ENCODE measurements around the gene RAB30.

DNA sequence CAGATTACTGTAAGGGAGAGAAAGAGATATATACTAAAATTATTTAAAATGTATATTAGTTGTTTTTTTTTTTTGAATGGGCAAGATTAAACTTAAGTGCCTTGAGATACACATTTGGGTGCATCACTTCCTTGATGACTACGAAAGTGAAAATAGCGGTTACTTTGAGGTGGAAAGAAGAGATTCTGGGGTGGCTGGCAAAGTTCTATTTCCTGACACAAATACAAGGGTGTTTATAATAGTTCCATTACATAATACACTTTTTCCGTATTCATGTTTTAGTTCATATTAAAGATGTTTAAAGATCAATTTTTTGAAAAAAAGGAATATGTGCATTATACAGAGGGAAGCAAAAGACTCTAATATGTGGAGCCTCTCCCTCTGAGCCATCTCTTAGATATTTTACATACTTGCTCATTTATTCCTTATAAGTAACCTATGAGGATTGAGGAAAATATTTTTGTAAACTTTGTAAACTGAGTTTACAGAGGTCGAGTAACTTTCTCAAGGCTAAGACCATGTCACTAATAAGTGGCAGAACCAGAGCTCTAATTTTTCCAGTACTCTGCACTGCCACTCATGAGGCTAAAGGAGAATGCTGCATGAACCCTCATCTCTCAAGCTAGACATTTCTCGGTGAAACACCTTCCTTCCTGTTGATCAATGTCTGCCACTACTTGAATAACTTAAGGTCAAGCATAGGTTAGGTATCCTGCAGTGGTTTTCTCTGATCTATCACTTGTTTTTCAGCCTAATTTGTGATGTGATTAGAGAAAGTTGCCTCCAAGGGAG lies 111.5 kb downstream of the RAB30 start:
- TF ChIP-seq, protein P1, sequence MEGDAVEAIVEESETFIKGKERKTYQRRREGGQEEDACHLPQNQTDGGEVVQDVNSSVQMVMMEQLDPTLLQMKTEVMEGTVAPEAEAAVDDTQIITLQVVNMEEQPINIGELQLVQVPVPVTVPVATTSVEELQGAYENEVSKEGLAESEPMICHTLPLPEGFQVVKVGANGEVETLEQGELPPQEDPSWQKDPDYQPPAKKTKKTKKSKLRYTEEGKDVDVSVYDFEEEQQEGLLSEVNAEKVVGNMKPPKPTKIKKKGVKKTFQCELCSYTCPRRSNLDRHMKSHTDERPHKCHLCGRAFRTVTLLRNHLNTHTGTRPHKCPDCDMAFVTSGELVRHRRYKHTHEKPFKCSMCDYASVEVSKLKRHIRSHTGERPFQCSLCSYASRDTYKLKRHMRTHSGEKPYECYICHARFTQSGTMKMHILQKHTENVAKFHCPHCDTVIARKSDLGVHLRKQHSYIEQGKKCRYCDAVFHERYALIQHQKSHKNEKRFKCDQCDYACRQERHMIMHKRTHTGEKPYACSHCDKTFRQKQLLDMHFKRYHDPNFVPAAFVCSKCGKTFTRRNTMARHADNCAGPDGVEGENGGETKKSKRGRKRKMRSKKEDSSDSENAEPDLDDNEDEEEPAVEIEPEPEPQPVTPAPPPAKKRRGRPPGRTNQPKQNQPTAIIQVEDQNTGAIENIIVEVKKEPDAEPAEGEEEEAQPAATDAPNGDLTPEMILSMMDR (IDR thresholded peaks at IDR 0.05) = no peak
- TF ChIP-seq POLR2AphosphoS5 (IDR thresholded peaks at IDR 0.05) (no peak), POLR2A (IDR thresholded peaks at IDR 0.05) (no peak)
